T-helper 2 cell (primary cell): Measurements from ENCODE around the gene CD1B.
"Not testable (repeated sequence)": the region's sequence is repeated elsewhere in the genome, so short reads cannot be mapped to it uniquely, and the experiment has no call there.

ENCODE experiments used
- DNase-seq, 5 experiments: peaks; one replicate each; pipeline versions ENCODE4 v3.0.0 to v3.0.0-alpha.2; 2012 to 2022
- total RNA-seq, 2 donors: gene quantifications; one replicate each; lab custom pipeline; 2026; lab: John Stamatoyannopoulos, UW

CD1B gene
- 0 reads per million in 2 donors for total RNA-seq

DNA sequence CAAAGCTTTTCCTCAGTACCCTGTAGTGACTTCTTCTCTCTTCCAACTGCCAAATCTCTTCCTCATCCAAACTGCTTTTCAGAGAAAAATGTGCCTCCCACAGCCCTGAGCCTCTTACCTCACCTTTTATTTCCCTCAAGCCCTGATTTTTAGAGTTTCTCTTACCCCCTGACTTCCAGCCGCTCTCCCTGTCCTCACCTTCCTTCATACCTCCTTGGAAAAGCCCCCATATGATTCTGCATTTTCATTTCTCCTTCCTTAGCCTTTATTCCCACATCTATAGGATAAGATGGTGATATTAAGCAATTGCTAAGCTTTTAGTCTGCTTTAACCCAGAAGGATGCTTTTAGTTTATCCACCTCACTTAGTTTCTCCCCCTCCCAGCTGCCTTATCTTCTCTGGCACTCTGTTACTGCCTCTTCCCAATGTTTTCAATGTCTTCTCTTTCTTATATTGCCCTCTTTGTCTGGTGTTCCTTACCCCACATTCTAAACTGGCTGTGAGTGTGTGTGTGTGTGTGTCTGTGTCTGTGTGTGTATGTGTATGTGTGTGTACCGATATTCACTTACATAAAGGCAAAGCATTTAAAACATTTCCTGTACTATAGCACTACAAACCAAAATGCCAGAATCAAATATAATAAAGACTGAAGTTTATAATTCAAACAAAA, at the start of gene CD1B:
CD1B (minus strand) TSS at position 51 of the 670 bp plus-strand sequence. CDS start 108 bp downstream, outside the sequence.
- DNase-seq: no peak

DNA sequence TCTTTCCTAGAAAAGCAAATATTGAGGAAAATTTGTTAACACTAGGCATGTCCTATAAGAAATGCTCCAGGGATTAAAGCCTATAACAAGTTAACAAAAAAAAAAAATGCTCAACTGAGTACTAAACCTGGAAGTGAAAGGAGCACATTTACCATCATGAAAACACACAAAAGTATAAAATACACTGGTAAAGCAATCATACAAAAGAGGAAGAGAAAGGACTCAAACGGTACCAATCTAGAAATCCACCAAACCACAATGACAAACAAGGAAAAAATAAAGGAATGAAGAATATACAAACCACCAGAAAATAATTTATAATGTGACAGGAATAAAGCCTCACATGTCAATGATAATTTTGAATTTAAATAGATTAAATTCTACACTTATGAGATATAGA, 43.5 kb upstream of the CD1B start:
- DNase-seq: no peak

DNA sequence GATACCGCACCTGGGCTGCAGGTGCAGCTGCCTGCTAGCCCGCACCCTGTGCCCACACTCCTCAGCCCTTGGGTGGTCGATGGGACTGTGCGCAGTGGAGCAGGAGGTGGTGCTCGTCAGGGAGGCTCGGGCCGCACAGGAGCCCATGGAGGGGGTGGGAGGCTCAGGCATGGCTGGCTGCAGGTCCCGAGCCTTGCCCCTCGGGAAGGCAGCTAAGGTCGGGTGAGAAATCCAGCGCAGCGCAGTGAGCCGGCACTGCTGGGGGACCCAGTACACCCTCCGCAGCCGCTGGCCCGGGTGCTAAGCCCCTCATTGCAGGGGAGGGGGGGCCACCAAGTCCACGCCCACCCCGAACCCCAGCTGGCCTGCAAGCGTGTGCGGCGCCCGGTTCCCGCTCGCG, 42.8 kb upstream of the CD1B start:
- not testable (repeated sequence) for DNase-seq

DNA sequence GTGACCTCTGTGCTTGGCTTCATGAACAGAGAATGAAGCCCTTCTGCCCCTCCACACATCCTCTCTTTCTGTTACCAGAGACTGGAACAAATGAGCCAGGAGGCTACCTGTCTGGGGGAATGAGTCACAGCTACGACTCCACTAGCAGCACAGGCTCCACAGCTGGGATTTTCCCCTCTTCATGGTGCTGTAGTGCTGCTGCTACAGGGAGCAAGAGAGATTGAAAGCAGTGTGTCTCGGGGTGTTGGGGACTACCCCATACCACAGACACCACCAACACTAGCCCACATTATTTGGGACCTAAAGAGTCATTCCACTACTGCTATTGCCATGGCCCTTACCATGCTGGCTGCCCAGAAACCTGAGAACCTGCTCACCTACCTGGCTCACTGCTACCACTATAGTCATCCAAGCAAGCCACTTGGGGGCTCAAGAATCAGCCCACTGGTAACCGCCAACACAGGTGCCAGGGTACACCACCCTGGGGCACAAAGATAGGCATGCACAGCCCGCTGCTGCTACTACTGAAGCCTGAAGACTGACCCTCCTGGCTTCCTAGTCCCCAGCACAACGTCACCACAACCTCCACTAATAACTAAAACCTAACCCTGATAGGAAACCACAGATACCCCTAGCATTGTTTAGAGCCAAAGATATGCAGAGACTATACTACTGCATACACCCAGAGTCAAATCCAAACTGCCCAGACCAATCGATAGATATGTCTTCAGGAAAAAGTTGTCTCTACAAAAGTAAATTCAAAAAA, 40.0 kb upstream of the CD1B start:
- DNase-seq: no peak

DNA sequence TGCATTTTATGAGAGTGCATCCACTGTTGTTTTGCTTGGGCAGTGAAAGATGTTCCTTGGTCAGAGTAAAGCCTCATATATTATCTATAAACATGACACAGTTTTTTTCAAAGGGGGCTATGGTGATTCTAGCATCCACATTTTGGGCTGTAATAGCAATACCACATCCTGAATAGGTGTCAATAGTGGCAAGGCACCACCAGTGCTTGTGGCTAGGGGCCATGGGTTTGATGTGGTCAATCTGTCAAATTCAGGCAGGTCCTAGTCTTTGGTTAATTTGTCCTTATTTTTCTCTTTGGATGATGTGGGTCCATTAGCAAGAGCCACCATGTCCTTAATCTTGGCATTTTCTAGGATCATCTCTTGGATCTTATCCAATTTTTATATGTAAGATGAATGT, 35.5 kb upstream of the CD1B start:
- no peak for DNase-seq

DNA sequence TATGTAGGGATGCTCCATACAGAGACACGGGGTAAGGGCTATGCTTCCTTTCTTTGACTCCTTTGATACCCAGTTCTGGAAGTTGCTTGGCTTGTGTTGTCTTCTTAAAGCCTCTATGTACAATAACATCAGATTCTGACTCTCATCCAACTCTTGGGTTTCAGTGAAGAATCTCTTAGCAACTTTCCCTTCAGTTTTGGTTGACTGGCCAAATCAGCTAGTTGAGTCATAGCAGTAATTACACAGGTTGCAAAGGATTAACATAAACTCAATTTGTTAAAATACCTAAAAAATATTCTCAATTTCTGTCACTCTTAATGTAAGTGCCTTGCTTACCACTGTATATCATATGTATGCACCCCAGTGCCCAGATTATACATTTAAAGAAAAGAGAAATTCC, 31.6 kb upstream of the CD1B start:
- no peak for DNase-seq

DNA sequence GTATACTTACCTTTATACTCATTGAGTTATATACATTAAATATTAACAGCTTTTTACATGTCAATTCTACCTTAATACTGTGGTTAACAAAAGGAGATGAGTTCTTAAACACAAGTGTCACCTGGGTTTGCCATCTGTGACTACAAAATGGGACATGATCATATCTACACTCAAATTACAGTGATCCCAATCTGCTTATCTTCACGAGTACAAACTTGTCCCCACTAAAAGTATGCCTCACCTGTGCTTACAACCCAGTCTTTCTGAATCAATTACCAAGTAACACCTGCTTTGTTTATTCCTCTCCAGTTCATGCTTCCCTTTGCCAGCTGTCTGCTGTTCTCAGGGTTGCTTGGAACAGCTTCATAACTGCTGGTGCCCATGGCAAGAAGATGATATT, 31.2 kb upstream of the CD1B start:
- DNase-seq: no peak

DNA sequence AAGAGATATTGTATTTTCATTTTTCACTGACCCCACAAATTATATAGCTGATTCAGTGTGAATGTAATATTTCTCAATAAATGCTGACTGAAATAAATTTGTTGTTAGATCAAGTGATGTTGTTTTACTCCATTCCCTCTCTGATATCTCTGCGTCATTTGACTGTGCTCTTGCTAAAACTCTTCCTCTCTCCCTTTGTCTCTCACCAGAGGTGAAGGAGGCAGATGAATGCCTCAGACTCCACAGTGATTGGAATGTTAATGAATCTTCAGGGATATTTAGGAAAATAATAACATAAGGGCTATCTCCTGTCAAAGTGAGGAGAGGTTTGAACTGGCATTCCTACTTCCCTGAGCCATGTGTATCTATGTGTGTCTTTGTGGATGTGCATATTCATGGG, 26.1 kb upstream of the CD1B start:
- DNase-seq: no peak

DNA sequence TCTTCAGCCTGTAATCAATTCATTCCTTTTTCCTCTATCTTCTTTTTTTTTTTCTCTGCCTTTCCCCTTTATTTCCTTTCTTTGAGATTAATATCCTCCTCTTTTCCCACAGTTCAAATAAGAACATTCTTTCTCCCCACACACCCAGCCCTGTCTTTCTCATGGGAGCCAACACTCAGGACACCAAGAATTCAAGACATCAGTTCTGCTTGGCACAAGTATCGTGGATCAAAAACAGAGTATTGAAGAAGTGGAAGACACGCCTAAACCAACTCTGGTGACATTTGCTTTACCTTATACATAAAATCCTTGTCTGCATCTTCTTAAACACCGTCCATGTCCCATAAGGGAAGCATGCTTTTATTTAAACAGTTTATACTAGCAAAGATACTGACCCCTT, 25.3 kb upstream of the CD1B start:
- DNase-seq: no peak

DNA sequence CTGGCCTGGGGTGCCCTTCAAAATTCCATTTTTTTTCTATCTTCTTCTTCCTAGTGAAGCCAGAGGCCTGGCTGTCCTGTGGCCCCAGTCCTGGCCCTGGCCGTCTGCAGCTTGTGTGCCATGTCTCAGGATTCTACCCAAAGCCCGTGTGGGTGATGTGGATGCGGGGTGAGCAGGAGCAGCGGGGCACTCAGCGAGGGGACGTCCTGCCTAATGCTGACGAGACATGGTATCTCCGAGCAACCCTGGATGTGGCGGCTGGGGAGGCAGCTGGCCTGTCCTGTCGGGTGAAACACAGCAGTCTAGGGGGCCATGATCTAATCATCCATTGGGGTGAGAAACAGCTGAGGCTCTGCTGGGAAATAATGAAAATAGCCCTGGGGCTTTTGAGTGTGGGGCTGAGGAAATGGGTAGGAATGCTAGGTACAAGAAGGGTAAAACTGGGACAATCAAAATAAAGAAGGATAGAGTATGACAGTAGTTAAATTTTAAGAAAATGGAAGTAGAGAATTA, 24.5 kb upstream of the CD1B start:
- no peak for DNase-seq

DNA sequence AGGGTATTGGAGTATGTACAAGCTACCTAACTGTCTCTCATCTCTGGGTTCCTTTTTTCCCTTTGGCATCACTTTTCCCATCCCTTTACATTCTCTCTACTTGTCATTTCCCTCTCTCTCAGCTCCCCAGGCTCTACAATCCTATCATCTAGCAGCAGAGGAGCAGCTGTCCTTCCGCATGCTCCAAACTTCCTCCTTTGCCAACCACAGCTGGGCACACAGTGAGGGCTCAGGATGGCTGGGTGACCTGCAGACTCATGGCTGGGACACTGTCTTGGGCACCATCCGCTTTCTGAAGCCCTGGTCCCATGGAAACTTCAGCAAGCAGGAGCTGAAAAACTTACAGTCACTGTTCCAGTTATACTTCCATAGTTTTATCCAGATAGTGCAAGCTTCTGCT, 22.9 kb upstream of the CD1B start:
- no peak for DNase-seq

DNA sequence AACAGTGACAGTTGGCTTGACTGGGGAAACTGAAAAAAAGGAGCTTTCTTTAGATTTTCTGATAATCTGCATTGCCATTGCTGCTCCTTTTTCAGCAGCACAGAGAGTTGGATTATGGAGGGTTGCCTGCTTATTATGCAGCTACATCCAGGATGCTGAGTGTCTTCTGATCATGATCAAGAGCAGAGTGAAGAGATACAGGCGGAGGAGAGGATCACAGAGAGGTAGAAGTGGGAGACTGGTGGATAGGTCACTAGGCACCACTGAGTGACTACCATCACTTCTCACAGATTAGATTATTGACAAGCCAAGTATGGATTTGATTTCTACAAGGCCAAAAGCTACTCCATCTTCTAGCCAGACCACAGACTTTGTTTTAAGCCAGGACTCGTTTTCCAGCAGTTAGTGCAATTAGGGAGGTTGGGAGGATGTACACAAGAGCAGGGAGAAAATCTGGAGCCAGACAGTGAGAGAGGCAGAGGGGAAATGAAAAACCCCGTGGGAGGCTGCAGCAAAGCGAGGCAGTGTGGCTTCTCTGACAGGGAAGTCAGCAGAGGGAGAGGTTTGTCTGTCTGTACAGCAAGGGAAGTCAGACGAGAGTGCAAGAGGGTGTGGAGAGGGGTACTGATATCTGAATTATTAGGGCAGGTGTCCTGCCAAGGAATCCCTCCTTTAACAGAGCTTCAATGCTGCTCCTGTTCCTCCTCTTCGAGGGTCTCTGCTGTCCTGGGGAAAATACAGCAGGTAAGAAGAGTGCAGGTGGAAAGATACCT, 22.2 kb upstream of the CD1B start, which contains the start of gene CD1E:
CD1E (plus strand) TSS at position 592 of the 773 bp plus-strand sequence; CDS start at position 687, 95 bp downstream.
- no peak for DNase-seq

DNA sequence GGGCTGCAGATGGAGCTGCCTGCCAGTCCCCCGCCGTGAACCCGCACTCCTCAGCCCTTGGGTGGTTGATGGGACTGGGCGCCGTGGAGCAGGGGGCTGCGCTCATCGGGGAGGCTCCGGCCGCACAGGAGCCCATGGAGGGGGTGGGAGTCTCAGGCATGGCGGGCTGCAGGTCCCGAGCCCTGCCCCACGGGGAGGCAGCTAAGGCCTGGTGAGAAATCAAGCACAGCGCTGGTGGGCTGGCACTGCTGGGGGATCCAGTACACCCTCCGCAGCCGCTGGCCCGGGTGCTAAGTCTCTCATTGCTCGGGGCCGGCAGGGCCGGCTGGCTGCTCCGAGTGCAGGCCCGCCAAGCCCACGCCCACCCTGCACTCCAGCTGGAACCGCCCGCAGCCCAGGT, 17.6 kb upstream of the CD1B start:
- DNase-seq: not testable (repeated sequence)

DNA sequence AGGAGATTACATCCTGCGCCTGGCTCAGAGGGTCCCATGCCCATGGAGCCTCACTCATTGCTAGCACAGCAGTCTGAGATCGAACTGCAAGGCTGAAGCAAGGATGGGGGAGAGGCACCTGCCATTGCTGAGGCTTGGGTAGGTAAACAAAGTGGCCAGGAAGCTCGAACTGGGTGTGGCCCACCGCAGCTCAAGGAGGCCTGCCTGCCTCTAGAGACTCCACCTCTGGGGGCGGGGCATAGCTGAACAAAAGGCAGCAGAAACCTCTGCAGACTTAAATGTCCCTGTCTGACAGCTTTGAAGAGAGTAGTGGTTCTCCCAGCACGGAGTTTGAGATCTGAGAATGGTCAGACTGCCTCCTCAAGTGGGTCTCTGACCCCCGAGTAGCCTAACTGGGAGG, 5.1 kb upstream of the CD1B start:
- DNase-seq: peak in 1 of 5 experiments; percentile 56

DNA sequence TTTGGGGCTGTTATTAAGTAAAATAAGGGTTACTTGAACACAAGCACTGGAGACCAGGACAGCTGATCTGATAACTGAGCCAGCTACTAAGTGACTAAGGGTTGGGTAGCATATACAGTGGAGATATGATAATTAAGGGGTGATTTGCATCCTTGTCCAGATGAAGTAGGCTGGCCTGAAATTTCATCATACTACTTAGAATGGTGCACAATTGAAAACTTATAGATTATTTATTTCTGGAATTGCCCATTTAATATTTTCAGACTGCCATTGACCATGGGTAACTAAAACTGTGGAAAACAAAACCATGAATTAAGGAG, 3.8 kb upstream of the CD1B start:
- DNase-seq: no peak

DNA sequence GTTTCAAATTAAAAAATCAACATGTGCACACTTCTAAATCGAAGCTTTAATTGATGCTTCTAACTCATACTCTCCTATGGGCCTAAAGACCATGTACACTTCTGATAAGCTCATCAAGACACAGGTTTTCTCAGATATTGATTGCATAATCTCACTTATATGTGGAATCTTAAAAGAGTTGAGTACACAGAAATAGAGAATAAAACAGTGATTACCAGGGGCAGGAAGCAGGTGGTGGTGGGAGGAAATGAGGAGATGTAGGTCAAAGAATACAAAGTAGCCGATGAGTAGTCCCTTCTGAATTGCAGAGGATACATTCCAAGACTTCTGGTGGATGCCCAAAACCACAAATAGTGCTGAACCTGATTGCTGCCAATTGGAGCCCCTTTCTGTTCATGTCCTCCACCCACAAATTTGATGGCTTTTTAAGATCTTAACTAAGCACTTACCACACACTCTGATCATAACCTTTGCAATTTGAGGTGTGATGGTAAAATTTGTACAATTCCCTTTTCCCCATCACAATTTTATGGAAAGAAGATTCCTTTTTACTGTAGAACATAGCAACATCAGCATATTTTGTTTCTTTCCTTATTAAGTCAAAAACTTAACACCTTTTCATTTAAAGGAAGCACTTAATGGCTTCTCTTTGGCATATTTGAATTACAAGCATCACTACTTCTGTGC, 3.3 kb upstream of the CD1B start:
- no peak for DNase-seq

DNA sequence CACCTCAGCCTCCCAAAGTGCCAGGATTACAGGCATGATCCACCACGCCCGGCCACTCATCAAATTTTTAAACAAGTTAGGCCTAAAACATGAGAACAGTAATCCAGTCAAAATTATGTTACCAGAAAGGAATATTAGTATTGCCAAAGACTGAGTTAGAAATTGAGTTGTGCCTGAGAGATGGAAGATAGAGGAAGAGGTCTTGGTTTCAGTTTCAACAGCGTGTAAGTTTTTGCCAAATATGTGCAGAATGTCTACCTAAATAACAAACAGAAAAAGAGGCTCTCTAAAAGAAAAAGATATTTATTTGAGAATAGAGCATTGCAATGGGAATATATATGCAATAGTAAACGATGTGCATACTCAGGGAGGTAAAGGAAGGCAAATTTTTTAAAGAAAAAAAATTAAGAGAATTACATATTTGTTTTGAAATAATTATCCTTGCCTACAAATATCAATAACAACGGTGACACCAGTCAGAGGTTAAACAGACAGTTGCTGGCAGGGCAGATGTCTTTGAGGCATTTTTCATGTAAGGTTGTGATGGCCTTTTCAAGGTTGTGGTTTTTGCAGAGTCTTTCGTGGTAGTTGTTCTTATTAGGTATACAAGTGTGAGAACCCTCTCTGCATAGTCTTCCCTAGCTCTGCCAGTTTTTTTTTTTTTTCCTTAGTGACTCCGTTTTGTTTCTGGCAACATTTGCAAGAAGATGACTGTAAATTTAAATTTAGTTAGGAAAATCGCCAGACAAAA, 2.2 kb upstream of the CD1B start:
- no peak for DNase-seq

DNA sequence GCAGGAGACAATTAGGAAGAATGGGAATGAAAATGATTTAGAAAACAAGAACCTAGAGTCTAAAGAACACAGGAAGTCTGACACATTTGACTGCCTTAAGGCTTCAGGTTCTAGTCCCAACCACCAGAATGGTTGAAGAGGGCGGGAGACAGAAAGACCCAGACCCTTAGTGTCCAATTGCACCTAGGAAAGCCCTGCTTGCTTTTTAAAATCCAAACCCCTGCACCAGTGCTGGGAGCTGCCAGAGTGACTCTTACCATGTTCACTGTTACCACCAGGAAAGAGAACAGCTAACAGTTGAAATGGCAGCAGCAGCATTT, 265 bp downstream of the CD1B start:
- DNase-seq: no peak

DNA sequence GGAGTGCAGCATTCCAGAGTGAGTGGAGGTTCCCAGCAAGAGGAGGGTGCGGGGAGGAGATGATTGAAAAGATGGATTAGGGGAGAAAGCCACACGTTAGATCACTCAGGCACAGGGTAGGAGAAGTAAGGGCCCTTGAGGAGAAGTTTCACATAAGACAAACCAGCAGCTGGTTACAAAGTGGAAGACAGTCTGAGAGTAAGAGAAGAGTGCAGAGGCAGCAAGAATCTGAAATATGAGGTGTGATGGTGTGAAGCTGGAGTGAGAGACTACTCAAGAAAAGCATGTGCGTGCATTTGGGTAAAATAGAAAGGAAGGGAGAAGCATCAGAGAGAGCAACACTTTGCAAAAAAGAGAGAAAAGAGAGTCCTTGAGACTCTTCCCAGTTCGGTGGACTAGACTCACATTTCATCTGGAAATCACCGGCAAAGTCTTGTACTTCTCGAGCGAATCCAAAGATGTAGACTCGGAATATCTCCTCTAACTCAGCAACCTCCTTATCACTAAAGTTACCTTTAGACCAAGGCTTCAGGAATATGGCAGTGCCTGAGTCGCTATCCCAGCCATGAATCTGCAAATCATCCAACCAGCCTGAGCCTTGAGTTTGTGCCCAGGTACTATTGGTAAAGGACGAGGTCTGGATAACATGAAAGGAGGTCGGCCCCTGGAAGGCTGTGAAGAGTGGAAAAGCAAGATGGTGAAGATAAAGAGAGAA, 783 bp downstream of the CD1B start:
- DNase-seq: no peak

DNA sequence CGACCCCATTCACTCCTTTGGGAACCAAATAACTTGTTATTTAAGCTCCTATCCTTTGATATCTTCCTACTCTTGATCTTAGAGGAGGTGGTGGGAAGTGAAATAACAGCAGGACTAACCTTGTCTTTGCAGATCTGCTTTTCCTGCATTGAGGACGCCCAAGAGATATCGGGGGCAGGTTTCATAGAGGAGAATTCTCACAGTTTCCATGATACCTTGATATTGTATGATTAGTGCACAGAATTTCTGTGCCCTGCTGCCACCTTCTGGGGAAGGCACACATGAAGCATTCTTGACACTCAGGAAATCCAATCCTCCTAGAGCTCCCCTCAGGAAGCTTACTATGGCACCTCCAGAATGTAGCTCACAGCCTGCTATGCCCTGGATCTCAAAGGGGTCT, 1.6 kb downstream of the CD1B start:
- DNase-seq: no peak

DNA sequence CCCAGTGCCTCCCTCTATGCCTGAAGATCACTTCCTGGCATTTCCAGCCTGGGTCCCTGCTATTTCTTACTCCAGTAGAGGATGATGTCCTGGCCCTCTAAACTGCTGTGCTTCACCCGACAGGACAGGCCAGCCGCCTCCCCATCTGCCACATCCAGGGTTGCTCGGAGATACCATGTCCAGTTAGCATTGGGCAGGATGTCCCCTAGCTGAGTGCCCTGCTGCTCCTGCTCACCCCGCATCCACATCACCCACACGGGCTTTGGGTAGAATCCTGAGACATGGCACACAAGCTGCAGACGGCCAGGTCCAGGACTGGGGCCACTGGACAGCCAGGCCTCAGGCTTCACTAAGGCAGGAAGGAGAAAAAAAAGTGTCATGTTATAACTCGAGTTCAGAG, 2.0 kb downstream of the CD1B start:
- no peak for DNase-seq

DNA sequence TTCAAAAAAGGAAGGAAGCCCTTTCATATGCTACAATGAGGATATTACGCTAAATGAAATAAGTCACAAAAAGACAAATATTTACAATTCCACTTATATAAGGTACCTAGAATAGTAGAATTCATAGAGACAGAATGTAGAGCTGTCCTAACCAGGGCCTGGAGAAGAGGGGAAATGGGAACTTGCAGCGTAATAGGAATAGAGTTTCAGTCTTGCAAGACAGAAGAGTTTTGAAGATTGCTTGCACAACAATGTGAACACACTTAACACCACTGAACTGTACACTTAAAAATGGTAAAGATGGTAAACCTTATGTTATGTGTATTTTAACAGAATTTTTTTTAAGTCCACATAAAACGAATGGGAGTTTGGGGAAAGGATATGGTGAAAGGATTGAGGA, 2.9 kb downstream of the CD1B start:
- no peak for DNase-seq
